ENCODE data around the gene ADPRHL1.

Gene ADPRHL1

DNA sequence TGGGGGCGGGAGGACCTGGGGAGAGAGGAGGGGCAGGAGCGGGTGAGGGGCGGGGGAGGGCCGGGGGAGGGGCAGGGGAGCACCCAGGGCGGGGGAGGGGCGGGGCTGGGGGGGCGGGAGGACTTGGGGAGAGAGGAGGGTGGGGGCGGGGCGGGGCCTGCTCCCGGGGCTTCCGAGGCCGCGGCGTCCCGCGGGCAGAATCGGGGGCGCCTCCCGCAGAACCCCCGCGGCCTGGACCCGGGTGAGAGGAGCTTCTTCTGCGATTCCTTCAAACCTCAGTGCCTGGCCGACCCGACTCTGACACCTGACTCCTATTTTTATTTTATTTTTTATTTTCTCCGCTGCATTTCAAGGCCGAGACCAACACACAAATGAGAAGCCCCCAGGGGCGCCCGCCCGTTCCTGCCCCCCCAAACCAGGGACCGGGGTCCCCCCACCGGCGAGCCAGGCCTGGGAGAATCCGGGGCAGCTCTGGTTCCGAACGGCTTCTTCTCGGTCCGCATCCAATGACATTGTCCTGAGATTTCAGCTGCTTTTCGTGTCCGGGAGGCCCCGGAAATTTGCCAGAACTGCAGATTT is 88.9 kb downstream of the ADPRHL1 start:
- DNase-seq (ENCODE audit: low spot score) (no peak), ATAC-seq (ENCODE audit: low read depth) (peak; percentile 26; the same call in 1 of the 3 replicates)
- TF ChIP-seq, protein P1, sequence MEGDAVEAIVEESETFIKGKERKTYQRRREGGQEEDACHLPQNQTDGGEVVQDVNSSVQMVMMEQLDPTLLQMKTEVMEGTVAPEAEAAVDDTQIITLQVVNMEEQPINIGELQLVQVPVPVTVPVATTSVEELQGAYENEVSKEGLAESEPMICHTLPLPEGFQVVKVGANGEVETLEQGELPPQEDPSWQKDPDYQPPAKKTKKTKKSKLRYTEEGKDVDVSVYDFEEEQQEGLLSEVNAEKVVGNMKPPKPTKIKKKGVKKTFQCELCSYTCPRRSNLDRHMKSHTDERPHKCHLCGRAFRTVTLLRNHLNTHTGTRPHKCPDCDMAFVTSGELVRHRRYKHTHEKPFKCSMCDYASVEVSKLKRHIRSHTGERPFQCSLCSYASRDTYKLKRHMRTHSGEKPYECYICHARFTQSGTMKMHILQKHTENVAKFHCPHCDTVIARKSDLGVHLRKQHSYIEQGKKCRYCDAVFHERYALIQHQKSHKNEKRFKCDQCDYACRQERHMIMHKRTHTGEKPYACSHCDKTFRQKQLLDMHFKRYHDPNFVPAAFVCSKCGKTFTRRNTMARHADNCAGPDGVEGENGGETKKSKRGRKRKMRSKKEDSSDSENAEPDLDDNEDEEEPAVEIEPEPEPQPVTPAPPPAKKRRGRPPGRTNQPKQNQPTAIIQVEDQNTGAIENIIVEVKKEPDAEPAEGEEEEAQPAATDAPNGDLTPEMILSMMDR (IDR thresholded peaks at IDR 0.05; ENCODE audit: poor library complexity, severe bottlenecking), result no peak
- Histone ChIP-seq H3K4me1 (ENCODE audit: insufficient read depth, poor library complexity, severe bottlenecking) (no peaks in the 10 kb centered on the region), H3K4me3 (ENCODE audit: severe bottlenecking) (peak overlapping the region; percentile 21), H3K9me3 (ENCODE audit: severe bottlenecking) (no peaks in the 10 kb centered on the region), H3K27me3 (ENCODE audit: insufficient read depth, poor library complexity, severe bottlenecking) (no peaks in the 10 kb centered on the region), H3K36me3 (ENCODE audit: low read depth) (no peaks in the 10 kb centered on the region), H3K27ac (ENCODE audit: poor library complexity, severe bottlenecking) (no peak overlapping the region)

DNA sequence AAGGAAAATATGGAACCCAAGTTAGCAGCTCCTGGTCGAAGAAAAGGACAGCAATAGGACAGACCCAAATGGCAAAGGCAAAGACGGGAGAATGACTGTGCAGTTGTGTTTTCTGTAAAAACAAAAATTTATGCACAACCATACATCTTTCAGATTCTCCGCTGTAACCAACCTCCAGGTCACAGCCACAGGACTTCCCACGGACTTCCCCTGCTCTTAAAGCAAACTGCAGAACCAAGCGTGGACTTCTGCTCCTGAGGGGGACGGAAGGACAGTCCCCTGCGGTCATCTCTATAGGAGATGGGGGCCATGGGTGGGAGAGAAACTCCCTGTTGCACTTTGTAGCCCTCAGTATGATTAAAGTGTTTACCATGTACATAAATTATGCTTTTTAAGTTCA is 91.9 kb downstream of the ADPRHL1 start:
- Histone ChIP-seq H3K4me1 (ENCODE audit: insufficient read depth, poor library complexity, severe bottlenecking) (no peaks in the 10 kb centered on the region), H3K36me3 (ENCODE audit: low read depth) (no peaks in the 10 kb centered on the region), H3K27ac (ENCODE audit: poor library complexity, severe bottlenecking) (no peak overlapping the region), H3K4me3 (ENCODE audit: severe bottlenecking) (no peak overlapping the region), H3K9me3 (ENCODE audit: severe bottlenecking) (no peaks in the 10 kb centered on the region), H3K27me3 (ENCODE audit: insufficient read depth, poor library complexity, severe bottlenecking) (no peaks in the 10 kb centered on the region)
- DNase-seq (ENCODE audit: low spot score), result no peak
- TF ChIP-seq, protein P1 (IDR thresholded peaks at IDR 0.05; ENCODE audit: poor library complexity, severe bottlenecking), result no peak
- ATAC-seq (ENCODE audit: low read depth), result no peak

DNA sequence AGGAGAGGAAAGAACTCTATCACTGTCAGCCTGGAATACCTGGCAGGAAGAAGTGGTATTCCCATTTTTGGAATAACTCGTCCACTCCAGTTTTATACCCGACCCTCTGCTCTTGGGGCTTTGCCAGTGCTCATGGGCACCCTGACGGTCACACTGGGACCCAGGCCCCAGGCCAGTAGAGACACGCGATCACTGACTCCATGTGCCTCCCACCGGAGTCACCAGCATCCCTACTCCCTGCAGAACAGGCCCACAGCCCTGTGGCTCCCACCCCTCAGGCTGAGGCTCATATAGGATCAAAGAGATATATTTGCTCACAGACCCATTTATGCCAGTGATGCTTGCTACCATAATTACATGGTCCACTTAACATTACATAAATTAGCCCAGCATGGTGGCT is 92.8 kb downstream of the ADPRHL1 start:
- H3K4me3 ChIP-seq (ENCODE audit: severe bottlenecking), result no peak overlapping the region
- ATAC-seq (ENCODE audit: low read depth) (no peak), DNase-seq (ENCODE audit: low spot score) (no peak)
- no peaks in the 10 kb centered on the region for H3K27me3 ChIP-seq (ENCODE audit: insufficient read depth, poor library complexity, severe bottlenecking)
- TF ChIP-seq, protein P1 (IDR thresholded peaks at IDR 0.05; ENCODE audit: poor library complexity, severe bottlenecking), result no peak
- H3K27ac ChIP-seq (ENCODE audit: poor library complexity, severe bottlenecking), result no peak overlapping the region
- no peaks in the 10 kb centered on the region for H3K4me1 ChIP-seq (ENCODE audit: insufficient read depth, poor library complexity, severe bottlenecking)
- no peaks in the 10 kb centered on the region for H3K9me3 ChIP-seq (ENCODE audit: severe bottlenecking)
- H3K36me3 ChIP-seq (ENCODE audit: low read depth), result no peaks in the 10 kb centered on the region

DNA sequence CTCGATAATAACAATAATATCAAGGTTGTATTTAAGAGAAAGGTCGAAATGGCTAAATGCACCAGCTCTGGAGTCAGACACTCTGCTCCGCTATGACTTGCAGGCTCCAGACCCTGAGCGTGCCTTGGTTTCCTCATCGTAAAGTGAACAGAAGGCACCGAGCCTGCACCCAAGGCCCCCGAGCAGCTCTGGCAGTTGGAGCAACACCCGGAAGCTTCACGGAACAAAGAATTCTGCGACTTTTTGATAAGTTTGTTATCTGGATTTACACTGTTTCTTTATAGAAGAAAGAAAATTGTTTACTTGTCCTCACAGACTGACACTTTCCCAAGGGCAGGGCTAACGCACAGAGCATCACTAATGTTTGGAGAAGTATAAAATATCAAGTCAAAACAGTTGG is 93.7 kb downstream of the ADPRHL1 start:
- H3K4me1 ChIP-seq (ENCODE audit: insufficient read depth, poor library complexity, severe bottlenecking), result no peaks in the 10 kb centered on the region
- no peak overlapping the region for H3K4me3 ChIP-seq (ENCODE audit: severe bottlenecking)
- DNase-seq (ENCODE audit: low spot score), result no peak
- H3K36me3 ChIP-seq (ENCODE audit: low read depth), result no peaks in the 10 kb centered on the region
- no peak for ATAC-seq (ENCODE audit: low read depth)
- no peaks in the 10 kb centered on the region for H3K9me3 ChIP-seq (ENCODE audit: severe bottlenecking)
- TF ChIP-seq, protein P1 (IDR thresholded peaks at IDR 0.05; ENCODE audit: poor library complexity, severe bottlenecking), result no peak
- no peak overlapping the region for H3K27ac ChIP-seq (ENCODE audit: poor library complexity, severe bottlenecking)
- no peaks in the 10 kb centered on the region for H3K27me3 ChIP-seq (ENCODE audit: insufficient read depth, poor library complexity, severe bottlenecking)

GRCh38 chr13:113358653-113359190 is 94.6 kb downstream of the ADPRHL1 start:
- no peak overlapping the region for H3K4me3 ChIP-seq (ENCODE audit: severe bottlenecking)
- H3K27me3 ChIP-seq (ENCODE audit: insufficient read depth, poor library complexity, severe bottlenecking), result no peaks in the 10 kb centered on the region
- H3K27ac ChIP-seq (ENCODE audit: poor library complexity, severe bottlenecking), result no peak overlapping the region
- H3K4me1 ChIP-seq (ENCODE audit: insufficient read depth, poor library complexity, severe bottlenecking), result no peaks in the 10 kb centered on the region
- DNase-seq (ENCODE audit: low spot score) (no peak), ATAC-seq (ENCODE audit: low read depth) (no peak)
- no peaks in the 10 kb centered on the region for H3K9me3 ChIP-seq (ENCODE audit: severe bottlenecking)
- TF ChIP-seq, protein P1 (IDR thresholded peaks at IDR 0.05; ENCODE audit: poor library complexity, severe bottlenecking), result no peak
- H3K36me3 ChIP-seq (ENCODE audit: low read depth), result no peaks in the 10 kb centered on the region
